A549 treated with Hydrocortisone at 1 μM for 4 hours (cell line): Measurements from ENCODE around the gene KIAA0586. TPM values are rescaled to one million over a fixed set of nuclear protein-coding genes. Genes with fewer than 3 reads are reported as not detected.

ENCODE experiments used
- total RNA-seq: library from RNA; stranded (reverse); fragments of 200-300 nt; extraction: Qiagen RNA extraction; gene quantifications from 5 replicates; pipeline ENCODE4 v1.2.3, GENCODE V29; 2022

Gene KIAA0586
- 5.0 to 10.4 TPM (median 7.7 TPM) in 5 replicates for total RNA-seq

GRCh38 chr14:58427281-58428117 lies at the start of gene KIAA0586, which contains the start of gene TIMM9:
Gene KIAA0586, plus strand, starts transcription at chr14:58427719. Its CDS starts 546 bp downstream, at chr14:58428265.
Gene TIMM9, minus strand, starts transcription at chr14:58427531. Its CDS starts 15,586 bp downstream, at chr14:58411945.

GRCh38 chr14:58395812-58396788 lies 31.4 kb upstream of the KIAA0586 start, which contains the start of gene TOMM20L:
Gene TOMM20L, plus strand, starts transcription at chr14:58395930. Its CDS starts 28 bp downstream, at chr14:58395958.

Other genes with a start within 250 kb of the KIAA0586 start
- 43.0 to 50.9 TPM (median 48.3 TPM) in 5 replicates for gene ACTR10, start 227.6 kb upstream of the KIAA0586 start, total RNA-seq
- 186 to 234 TPM (median 195 TPM) in 5 replicates for gene PSMA3, start 182.9 kb upstream of the KIAA0586 start, total RNA-seq
- 3.8 to 6.3 TPM (median 4.6 TPM) in 5 replicates for gene ARID4A, start 129.2 kb upstream of the KIAA0586 start, total RNA-seq
- 0.20 TPM in 1 of 5 replicates, not detected in the others for gene TOMM20L, start 31.8 kb upstream of the KIAA0586 start, total RNA-seq
- 69.5 to 83.1 TPM (median 73.7 TPM) in 5 replicates for gene TIMM9, start 188 bp upstream of the KIAA0586 start, total RNA-seq
- 0.42 to 0.62 TPM (median 0.58 TPM) in 5 replicates for gene DACT1, start 210.2 kb downstream of the KIAA0586 start, total RNA-seq